Measurements from ENCODE around the gene ZNF563.

The ZNF563 gene

DNA sequence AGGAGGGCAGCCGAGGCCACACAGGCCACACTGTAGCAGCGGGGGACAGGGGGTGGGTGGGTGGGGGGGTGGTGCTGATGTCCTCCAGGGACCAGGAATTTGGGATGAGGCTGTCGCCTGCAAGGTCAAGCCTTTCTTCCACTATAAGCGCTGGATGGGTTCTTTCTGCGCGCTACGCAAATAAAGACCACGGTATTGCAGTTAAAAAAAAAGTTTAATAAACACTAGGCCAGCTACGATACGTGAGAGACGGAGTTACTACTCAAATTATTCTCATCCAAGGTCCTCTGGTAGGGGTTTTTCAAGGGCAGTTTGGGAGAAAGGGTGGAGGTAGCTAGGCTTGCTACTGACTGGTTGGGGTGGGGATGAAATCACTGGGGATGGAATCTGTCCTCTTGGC is 38.2 kb downstream of the ZNF563 start:
- no peak for DNase-seq (ENCODE audit: extremely low spot score, insufficient read length, low read depth)
- no peak for FAIRE-seq

DNA sequence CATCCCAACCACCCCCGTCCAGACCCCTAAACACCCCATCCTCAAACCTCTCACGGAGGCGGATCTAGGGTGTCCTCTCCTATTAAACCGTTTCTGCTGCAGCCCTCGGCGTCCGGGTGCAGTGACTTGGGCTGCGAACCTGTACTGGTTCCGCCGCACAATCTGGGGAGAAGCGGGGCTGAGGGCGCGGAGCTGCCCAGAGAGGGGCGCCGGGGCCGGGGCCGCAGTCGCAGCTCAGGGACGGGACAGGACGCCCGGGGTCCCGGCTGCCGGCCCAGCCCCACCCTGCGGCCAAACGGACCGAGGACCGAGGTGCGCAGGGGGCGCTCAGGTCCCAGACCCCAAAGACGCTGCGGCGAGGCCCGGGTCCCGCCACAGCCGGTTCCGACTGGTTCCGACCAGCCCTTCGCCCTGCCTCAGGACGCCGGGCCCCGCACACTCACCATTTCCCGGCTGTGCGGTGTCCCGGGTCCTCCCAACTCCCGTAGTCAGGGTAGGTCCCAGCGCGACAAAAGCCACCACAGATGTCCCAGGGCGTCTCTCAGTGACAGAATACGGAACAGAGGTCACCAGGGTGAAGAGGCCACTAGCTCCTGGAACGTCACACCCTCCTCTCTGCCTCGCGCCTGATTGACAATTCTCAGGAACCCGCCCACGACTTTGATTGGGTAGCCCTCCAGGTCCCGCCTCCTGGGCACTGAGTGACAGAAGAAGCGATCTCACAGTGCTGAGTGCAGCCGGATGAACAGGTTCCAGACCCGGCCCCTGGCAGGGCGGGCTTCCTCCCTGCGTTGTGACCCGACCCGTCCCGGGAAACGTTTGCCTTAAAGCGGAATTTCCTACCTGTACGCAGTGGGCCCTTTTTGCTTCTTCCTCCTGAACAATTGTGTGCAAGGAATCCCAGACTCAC is 38.9 kb downstream of the ZNF563 start, which contains the start of gene ZNF44:
TSS of gene ZNF44 (minus strand) at position 635 of the 910 bp plus-strand sequence. CDS start at position 446, 189 bp downstream.
- peak; percentile 97 for FAIRE-seq

DNA sequence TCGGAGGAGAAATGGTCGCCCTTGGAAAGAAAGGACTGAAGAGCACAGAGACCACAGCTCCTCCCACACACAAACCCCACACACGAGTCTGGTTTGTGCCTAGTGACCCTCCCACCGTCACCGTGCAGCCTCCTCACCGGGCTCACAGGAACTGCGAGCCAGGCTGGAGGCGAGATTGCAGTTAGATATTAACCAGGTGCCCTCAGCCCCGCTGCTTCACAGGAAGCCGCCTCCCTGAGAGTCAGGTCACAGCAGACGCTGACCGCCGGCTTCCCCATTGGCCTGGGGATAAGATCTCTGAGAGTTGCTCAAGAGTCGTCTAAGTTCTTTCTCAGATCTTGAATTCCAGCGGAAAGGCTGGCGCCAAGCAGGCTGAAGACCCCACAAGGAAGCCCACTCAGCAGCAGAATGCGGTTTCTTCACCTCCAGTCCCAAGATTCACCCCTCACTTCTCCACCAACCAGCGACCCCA is 39.6 kb downstream of the ZNF563 start:
- FAIRE-seq, result peak; percentile 91

More for the DNA sequence above, 38.9 kb downstream of the ZNF563 start, which contains the start of gene ZNF44:
- peak; percentile 88 for DNase-seq (ENCODE audit: extremely low spot score, insufficient read length, low read depth)

DNA sequence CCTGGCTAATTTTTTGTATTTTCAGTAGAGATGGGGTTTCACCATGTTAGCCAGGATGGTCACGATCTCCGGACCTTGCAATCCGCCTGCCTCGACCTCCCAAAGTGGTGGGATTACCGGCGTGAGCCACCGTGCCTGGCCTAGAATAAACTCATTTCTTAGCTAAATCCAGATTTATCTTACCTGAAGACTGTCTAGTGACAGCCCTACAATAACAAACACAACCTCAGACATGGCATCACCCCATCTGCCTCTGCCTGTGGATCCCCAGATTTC is 43.7 kb downstream of the ZNF563 start:
- FAIRE-seq (no peak), DNase-seq (ENCODE audit: extremely low spot score, insufficient read length, low read depth) (no peak)

More for the DNA sequence above, 39.6 kb downstream of the ZNF563 start:
- peak; percentile 67 for DNase-seq (ENCODE audit: extremely low spot score, insufficient read length, low read depth)

DNA sequence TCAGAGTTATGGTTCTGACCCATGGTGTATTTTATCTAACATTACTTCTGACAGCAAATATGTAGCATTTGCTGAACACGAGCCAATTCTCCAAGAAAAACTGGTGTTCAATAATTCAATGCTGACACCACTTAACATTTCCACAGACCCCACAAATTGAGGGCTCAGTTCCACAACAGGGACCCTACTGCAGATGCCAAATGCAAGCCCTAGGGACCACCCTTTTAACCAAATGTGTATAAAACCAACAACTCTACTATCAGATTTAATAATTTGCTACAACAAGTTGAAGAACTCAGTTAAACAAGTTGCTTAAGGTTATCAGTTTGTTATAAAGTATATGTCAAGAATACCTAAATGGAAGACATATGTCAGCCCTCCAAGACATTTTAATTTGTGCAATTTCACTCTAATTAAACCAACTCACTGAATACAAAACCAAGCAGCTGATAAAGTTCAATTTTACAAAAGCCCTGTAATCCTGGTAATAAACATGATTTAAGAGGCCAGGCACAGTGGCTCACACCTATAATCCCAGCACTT is 45.4 kb downstream of the ZNF563 start:
- DNase-seq (ENCODE audit: extremely low spot score, insufficient read length, low read depth) (no peak), FAIRE-seq (no peak)

DNA sequence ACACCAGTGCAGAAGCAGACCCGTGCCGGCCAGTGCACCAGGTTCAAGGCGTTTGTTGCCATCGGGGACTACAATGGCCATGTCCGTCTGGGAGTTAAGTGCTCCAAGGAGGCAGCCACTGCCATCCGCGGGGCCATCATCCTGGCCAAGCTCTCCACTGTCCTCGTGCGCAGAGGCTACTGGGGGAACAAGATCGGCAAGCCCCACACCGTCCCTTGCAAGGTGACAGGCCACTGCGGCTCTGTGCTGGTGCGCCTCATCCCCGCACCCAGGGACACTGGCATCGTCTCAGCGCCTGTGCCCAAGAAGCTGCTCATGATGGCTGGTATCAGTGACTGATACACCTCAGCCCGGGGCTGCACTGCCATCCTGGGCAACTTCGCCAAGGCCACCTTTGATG is 48.8 kb downstream of the ZNF563 start:
- no peak for FAIRE-seq

DNA sequence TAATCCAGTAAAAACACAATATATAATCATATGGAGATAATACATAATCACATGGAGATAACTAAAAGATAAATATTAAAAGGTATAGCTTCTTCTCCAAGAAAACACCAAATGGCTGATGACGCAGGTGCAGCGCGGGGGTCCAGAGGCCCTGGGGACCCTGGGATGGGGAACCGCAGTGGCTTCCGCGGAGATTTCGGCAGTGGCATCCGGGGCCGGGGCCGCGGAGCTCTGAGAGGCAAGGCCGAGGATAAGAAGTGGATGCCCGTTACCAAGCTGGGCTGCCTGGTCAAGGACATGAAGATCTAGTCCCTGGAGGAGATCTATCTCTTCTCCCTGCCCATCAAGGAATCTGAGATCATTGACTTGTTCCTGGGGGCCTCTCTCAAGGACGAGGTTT is 49.2 kb downstream of the ZNF563 start:
- no peak for DNase-seq (ENCODE audit: extremely low spot score, insufficient read length, low read depth)
- FAIRE-seq, result no peak

More for the DNA sequence above, 48.8 kb downstream of the ZNF563 start:
- no peak for DNase-seq (ENCODE audit: extremely low spot score, insufficient read length, low read depth)

DNA sequence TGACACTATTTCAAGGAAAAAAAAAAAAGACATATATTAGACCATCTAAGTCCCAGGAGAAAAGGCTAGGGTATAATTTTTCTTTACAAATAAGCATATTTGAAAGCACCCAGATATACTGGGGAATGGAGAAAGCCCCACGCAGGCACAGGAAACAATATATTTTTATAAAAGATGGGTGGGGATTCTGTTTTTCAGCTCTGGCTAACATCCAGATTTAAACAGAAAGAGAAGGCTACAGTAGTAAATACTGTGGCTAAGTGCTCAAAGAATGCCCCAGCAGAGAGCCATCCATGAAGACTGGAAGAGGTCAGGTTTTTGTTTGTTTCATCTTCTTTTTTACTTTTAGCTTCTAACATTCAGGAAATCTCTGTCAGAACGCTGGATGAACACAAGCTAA is 54.7 kb downstream of the ZNF563 start:
- FAIRE-seq (no peak), DNase-seq (ENCODE audit: extremely low spot score, insufficient read length, low read depth) (no peak)

DNA sequence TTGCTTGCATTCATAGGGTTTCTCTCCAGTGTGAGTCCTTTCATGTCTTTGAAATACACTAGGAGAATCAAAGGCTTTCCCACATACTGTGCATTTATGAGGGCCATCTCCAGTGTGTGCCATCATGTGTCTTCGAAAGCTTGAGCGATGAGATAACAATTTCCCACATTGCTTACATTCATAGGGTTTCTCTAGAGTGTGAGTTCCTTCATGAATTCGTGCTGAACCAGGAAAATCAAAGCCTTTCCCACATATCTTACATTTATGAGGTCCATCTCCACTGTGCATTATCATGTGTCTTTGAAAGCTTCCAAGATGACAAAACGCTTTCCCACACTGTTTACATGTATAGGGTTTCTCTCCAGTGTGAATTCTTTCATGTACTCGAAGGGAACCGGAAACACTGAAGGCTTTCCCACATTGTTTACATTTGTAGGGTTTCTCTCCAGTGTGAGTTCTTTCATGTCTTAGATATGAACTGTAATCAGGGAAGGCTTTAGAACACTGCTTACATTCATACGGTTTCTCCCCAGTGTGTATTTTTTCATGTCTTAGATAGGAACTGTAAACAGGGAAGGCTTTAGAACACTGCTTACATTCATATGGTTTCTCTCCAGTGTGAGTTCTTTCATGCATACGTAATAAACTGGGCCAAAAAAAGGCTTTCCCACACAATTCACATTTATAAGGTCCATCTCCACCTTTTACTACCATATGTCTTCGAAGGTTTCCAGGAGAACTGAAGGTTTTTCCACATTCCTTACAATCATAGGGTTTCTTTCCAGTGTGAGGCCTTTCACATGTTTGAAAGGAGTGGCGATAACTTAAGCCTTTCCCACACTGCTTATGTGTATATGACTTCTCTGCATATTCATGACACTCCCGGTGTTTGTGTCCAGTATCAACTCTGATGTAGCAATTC is 60.2 kb downstream of the ZNF563 start:
- no peak for FAIRE-seq

DNA sequence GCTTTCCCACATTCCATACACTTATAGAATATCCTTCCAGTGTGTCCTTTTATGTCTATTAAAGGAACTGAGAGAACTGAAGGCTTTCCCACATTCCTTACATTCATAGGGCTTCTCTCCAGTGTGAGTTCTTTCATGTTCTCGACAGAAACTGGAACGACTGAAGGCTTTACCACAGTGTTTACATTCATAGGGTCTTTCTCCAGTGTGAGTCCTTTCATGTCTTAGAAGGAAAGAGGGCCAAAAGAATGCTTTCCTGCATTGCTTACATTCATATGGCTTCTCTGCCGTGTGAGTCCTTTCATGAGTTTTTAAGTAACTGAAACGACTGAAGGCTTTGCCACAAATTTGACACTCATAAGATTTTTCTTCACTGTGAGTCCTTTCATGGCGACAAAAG is 61.0 kb downstream of the ZNF563 start:
- no peak for DNase-seq (ENCODE audit: extremely low spot score, insufficient read length, low read depth)
- no peak for FAIRE-seq

More for the DNA sequence above, 60.2 kb downstream of the ZNF563 start:
- DNase-seq (ENCODE audit: extremely low spot score, insufficient read length, low read depth), result no peak

DNA sequence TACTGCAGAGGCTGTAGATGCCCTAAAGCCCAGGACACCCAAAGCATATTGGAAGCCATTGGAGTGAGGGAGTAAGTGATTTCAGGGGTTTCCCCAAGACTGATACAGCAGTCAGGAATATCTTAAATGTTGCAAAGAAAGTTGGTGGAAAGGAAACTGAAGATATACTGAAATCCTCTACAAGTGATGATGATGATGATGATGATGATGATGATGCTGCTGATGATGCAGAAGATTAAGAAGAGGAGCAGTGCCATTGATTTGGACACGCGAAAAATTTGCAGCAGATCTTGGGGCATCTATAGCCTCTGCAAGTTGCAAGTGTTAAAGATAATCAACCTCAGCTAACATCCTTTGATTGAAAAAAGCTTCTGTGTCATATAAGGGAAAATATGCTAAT is 62.6 kb downstream of the ZNF563 start:
- no peak for FAIRE-seq
- no peak for DNase-seq (ENCODE audit: extremely low spot score, insufficient read length, low read depth)
